Sigmoid colon (tissue), 3 donors: ENCODE data around the gene PPP1CB.

Experiments used
- POLR2A ChIP-seq, 2 donors: fragments of 450-650 bp; IDR thresholded peaks; one replicate each; pipeline ENCODE4 v1.6.1; 2016; ENCODE audit warnings: antibody characterized with exemption in 2 of 2, mild to moderate bottlenecking in 2 of 2, moderate library complexity in 2 of 2
- TF ChIP-seq, protein P1 (sequence below), 4 experiments: fragments of 450-650 bp in 3 of 4; fragments of 200-600 bp in 1 of 4; IDR thresholded peaks; one replicate each; pipeline ENCODE4 v1.5.1; 2016 to 2019; ENCODE audit warnings: antibody characterized with exemption in 4 of 4, mild to moderate bottlenecking in 3 of 4, moderate library complexity in 2 of 4

DNA sequence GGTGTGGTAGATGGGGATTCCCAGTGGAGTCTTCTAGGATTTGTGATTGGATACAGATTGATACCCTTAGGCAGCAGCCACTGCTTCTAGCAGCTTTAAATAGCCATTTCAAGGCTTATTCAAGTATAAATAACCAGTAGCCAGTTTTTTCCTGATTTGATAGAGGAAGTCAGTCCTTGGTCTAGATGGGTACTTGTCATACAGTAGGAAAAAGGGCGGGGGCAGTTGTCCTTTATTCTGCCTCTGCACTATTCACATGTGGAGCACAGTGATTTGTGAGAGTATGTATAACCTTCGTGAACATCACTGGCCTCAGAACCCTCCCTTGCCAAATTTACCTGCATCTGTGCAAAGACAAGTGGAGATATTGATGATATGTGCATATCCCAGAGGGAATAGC, 6.8 kb downstream of the PPP1CB start:
- TF ChIP-seq, protein P1, sequence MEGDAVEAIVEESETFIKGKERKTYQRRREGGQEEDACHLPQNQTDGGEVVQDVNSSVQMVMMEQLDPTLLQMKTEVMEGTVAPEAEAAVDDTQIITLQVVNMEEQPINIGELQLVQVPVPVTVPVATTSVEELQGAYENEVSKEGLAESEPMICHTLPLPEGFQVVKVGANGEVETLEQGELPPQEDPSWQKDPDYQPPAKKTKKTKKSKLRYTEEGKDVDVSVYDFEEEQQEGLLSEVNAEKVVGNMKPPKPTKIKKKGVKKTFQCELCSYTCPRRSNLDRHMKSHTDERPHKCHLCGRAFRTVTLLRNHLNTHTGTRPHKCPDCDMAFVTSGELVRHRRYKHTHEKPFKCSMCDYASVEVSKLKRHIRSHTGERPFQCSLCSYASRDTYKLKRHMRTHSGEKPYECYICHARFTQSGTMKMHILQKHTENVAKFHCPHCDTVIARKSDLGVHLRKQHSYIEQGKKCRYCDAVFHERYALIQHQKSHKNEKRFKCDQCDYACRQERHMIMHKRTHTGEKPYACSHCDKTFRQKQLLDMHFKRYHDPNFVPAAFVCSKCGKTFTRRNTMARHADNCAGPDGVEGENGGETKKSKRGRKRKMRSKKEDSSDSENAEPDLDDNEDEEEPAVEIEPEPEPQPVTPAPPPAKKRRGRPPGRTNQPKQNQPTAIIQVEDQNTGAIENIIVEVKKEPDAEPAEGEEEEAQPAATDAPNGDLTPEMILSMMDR (IDR thresholded peaks at IDR 0.05) = no peak
- TF ChIP-seq POLR2A (IDR thresholded peaks at IDR 0.05) = no peak
